Stomach (tissue), 9 donors: ENCODE measurements around the gene MPI. TPM values are rescaled to one million over a fixed set of nuclear protein-coding genes. Genes with fewer than 3 reads are reported as not detected.
A peak's percentile ranks its signal among the peaks of the same experiment; 100 is the strongest.

ENCODE experiments used
- DNase-seq, 2 donors: peaks; one replicate each; pipeline versions ENCODE4 v3.0.0 to v3.0.0-alpha.2; 2013 to 2019
- H3K27ac ChIP-seq, 5 donors: fragments of 200-600 bp in 4 of 5; sonication (generic) in 4 of 5; one replicate each; pipeline ENCODE4 v1.5.1; 2013 to 2019; ENCODE audit warnings: mild to moderate bottlenecking in 1 of 5, moderate library complexity in 1 of 5
- H3K27me3 ChIP-seq, 3 donors: fragments of 200-600 bp; sonication (generic); one replicate each; pipeline ENCODE4 v1.5.1; 2017 to 2019; ENCODE audit warnings: mixed run types in 1 of 3
- H3K36me3 ChIP-seq, 4 donors: fragments of 200-600 bp; sonication (generic); 1 replicate in 3 of 4; 2 replicates in 1 of 4; pipeline ENCODE4 v1.5.1; 2016 to 2019
- H3K4me1 ChIP-seq, 4 donors: fragments of 200-600 bp; sonication (generic); one replicate each; pipeline ENCODE4 v1.5.1; 2016 to 2019
- H3K4me3 ChIP-seq, 4 donors: fragments of 200-600 bp; sonication (generic) in 3 of 4; one replicate each; pipeline ENCODE4 v1.5.1; 2016 to 2019; ENCODE audit warnings: mild to moderate bottlenecking in 1 of 4
- H3K9me3 ChIP-seq, 4 donors: fragments of 200-600 bp; sonication (generic); one replicate each; pipeline ENCODE4 v1.5.1; 2016 to 2019
- CTCF ChIP-seq, 7 experiments: fragments of 450-650 bp in 4 of 7; fragments of 200-600 bp in 3 of 7; sonication (generic) in 3 of 7; IDR thresholded peaks; one replicate each; pipeline ENCODE4 v1.5.1; 2016 to 2019; ENCODE audit warnings: antibody characterized with exemption in 7 of 7, control low read depth in 2 of 7, mild to moderate bottlenecking in 1 of 7
- EP300 ChIP-seq: sonication (generic); formaldehyde crosslinking; IDR thresholded peaks from one replicate; pipeline ENCODE4 v1.6.1; 2017; ENCODE audit warnings: antibody characterized with exemption
- POLR2A ChIP-seq, 4 donors: fragments of 450-650 bp; IDR thresholded peaks; one replicate each; pipeline ENCODE4 v1.6.1; 2016; ENCODE audit warnings: antibody characterized with exemption in 4 of 4, control low read depth in 2 of 4, mild to moderate bottlenecking in 1 of 4, moderate library complexity in 1 of 4
- POLR2AphosphoS5 ChIP-seq, 3 donors: sonication (generic); formaldehyde crosslinking; IDR thresholded peaks; one replicate each; pipeline ENCODE4 v1.6.1; 2016; ENCODE audit warnings: antibody characterized with exemption in 3 of 3
- WGBS, 5 donors: extraction: QIAGEN DNeasy Blood & Tissue Kit in 3 of 5; methylation state at CpG; one replicate each; pipeline versions ENCODE4 v1.1.5 to v1.1.7; 2013 to 2018; 5-methylcytosine and 5-hydroxymethylcytosine counted together
- intact Hi-C: fragments of 100-400 bp; cut with DNase I; formaldehyde crosslinking; loops from one replicate; pipeline ENCODE4 v1.15.1; 2023; ENCODE audit warnings: low total_unique reads
- polyA plus RNA-seq, 3 donors: library from polyadenylated mRNA; stranded (reverse); fragments of 200-250 nt; gene quantifications; one replicate each; pipeline ENCODE4 v1.2.3, GENCODE V29; 2013
- small RNA-seq, 4 donors: library from RNA; depleted of rRNA; stranded (forward); fragments of <200 nt; gene quantifications; one replicate each; pipeline ENCODE3, GENCODE V24; 2016
- total RNA-seq, 5 donors: library from RNA; depleted of rRNA; stranded (reverse); fragments of >200 nt; gene quantifications; one replicate each; pipeline versions ENCODE4 v1.1.0 to v1.2.3, GENCODE V29; 2014 to 2016
- donor health status: healthy with polysubstance abuse.
- donor health status: Bipolar disorder and iron deficiency.
- donor health status: healthy.

The MPI gene
- total and polyA plus RNA-seq, 8 donors, result 17.0 to 35.7 (median 20.4) TPM

DNA sequence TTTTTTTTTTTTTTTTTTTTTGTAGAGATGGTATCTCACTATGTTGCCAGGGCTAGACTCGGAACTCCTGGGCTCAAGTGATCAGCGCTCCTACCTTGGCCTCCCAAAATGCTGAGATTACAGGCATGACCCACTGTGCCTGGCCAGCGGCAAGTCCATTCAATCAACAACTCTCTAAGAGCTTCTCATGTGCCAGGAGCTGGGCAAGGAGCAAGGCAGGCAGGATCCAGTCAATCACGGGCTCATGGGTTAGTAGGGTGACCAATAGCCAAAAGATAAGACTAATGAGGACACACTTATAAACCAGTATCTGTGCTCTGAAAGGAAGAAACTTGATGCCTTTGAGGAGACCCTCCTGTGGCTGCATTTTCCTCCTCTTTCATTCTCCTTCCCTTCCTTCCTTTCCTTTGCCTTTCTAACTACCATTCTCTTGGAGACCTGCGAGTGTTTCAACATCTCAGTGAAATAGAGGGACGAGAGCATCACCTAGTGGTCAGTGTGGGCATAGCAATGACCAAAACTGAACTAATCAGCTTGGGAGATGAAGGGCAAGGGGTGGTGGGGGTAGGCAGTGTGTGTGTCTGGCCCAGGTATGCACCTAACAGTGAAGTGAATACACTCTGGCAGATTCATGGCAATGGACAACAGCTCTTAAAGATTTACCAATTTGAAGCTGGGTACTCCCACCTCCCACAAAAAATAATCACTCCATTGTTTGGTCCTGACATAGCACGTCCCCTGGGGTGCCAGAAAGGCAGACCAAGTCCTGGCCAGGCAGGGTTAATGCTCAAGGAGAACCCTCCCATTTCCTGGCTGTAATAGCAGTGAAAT is 60.5 kb downstream of the MPI start:
- H3K36me3 ChIP-seq, result no peaks in the 10 kb centered on the region
- H3K9me3 ChIP-seq, result no peaks in the 10 kb centered on the region
- TF ChIP-seq CTCF (IDR thresholded peaks at IDR 0.05) (peak in 6 of 7 experiments; percentile 64 to 100 (median 96)), POLR2AphosphoS5 (IDR thresholded peaks at IDR 0.05) (peak in 2 of 3 donors; percentile 9 to 81), POLR2A (IDR thresholded peaks at IDR 0.05) (no peak), EP300 (no peak)
- 30 to 45% (median 37%) methylated on average over 7 of the region's 7 CpGs for WGBS, 5 donors
- peak; percentile 85 to 91 for DNase-seq
- H3K27me3 ChIP-seq, result peaks cover 0 to 9% (median 0%) of the 10 kb centered on the region in 3 donors
- intact Hi-C loops, result loop anchor here (5.0 kb wide), 1 partner anchor 178 kb away; no protein-coding TSS in a partner anchor
- H3K4me1 ChIP-seq, result peaks cover 10 to 25% (median 17%) of the 10 kb centered on the region in 4 donors
- no peak overlapping the region for H3K4me3 ChIP-seq
- H3K27ac ChIP-seq, result no peak overlapping the region

GRCh38 chr15:74951006-74951405 is 61.2 kb downstream of the MPI start:
- 47 to 66% (median 63%) methylated on average over 3 of the region's 3 CpGs for WGBS, 5 donors
- Histone ChIP-seq H3K36me3 (no peaks in the 10 kb centered on the region), H3K27me3 (peaks cover 0 to 13% (median 0%) of the 10 kb centered on the region in 3 donors), H3K27ac (no peak overlapping the region), H3K4me1 (peaks cover 17 to 33% (median 24%) of the 10 kb centered on the region in 4 donors), H3K9me3 (no peaks in the 10 kb centered on the region), H3K4me3 (no peak overlapping the region)
- no peak for DNase-seq
- intact Hi-C loops, result loop anchor here (5.0 kb wide), 1 partner anchor 179 kb away; no protein-coding TSS in a partner anchor
- TF ChIP-seq POLR2AphosphoS5 (IDR thresholded peaks at IDR 0.05) (no peak), CTCF (IDR thresholded peaks at IDR 0.05) (no peak), EP300 (no peak), POLR2A (IDR thresholded peaks at IDR 0.05) (no peak)

Small RNA genes within 50 kb of the gene (small RNA-seq; reads per million reads assigned to genes)
- 0 to 0.89 (median 0.47) reads per million in 4 donors for gene MIR6882

Other genes with a start within 250 kb of the MPI start
- gene EDC3, start 194.0 kb upstream of the MPI start, total RNA-seq, result 10 to 100 TPM; 12.1 to 42.6 (median 17.4) TPM
- gene EDC3, start 194.0 kb upstream of the MPI start, polyA plus RNA-seq, result 10 to 100 TPM in 2 of 3 donors, 1 to 10 TPM in 1; 8.8 to 10.5 (median 10.2) TPM
- under 1 TPM in 3 of 5 donors, not detected in 2; 0.37 to 0.58 (median 0.43) TPM for gene CYP1A1, start 164.5 kb upstream of the MPI start, total RNA-seq
- under 1 TPM in 1 of 3 donors, not detected in 2; 0.20 TPM for gene CYP1A1, start 164.5 kb upstream of the MPI start, polyA plus RNA-seq
- gene CYP1A2, start 141.2 kb upstream of the MPI start, total RNA-seq, result not detected
- not detected for gene CYP1A2, start 141.2 kb upstream of the MPI start, polyA plus RNA-seq
- gene CSK, start 108.0 kb upstream of the MPI start, total RNA-seq, result 10 to 100 TPM; 15.2 to 61.0 (median 20.7) TPM
- 10 to 100 TPM; 21.8 to 33.4 (median 26.2) TPM for gene CSK, start 108.0 kb upstream of the MPI start, polyA plus RNA-seq
- gene LMAN1L, start 77.2 kb upstream of the MPI start, total RNA-seq, result 10 to 100 TPM in 1 of 5 donors, 1 to 10 TPM in 1, not detected in 3; 5.9 to 83.5 TPM
- gene LMAN1L, start 77.2 kb upstream of the MPI start, polyA plus RNA-seq, result not detected
- 10 to 100 TPM in 2 of 5 donors, not detected in 3; 37.5 to 57.8 TPM for gene CPLX3, start 63.4 kb upstream of the MPI start, total RNA-seq
- 1 to 10 TPM in 1 of 3 donors, under 1 TPM in 1, not detected in 1; 0.61 to 1.4 TPM for gene CPLX3, start 63.4 kb upstream of the MPI start, polyA plus RNA-seq
- 100 to 1,000 TPM in 2 of 5 donors, 10 to 100 TPM in 3; 25.0 to 251 (median 50.7) TPM for gene ULK3, start 46.9 kb upstream of the MPI start, total RNA-seq
- gene ULK3, start 46.9 kb upstream of the MPI start, polyA plus RNA-seq, result 10 to 100 TPM; 19.4 to 42.4 (median 24.0) TPM
- gene SCAMP2, start 16.7 kb upstream of the MPI start, total RNA-seq, result 100 to 1,000 TPM in 2 of 5 donors, 10 to 100 TPM in 3; 30.3 to 134 (median 45.5) TPM
- gene SCAMP2, start 16.7 kb upstream of the MPI start, polyA plus RNA-seq, result 10 to 100 TPM; 16.8 to 46.0 (median 20.3) TPM
- 10 to 100 TPM; 12.3 to 85.3 (median 49.5) TPM for gene FAM219B, start 16.8 kb downstream of the MPI start, total RNA-seq
- 10 to 100 TPM; 16.9 to 35.2 (median 28.9) TPM for gene FAM219B, start 16.8 kb downstream of the MPI start, polyA plus RNA-seq
- gene COX5A, start 48.0 kb downstream of the MPI start, total RNA-seq, result 100 to 1,000 TPM in 2 of 5 donors, 10 to 100 TPM in 3; 44.0 to 156 (median 61.1) TPM
- gene COX5A, start 48.0 kb downstream of the MPI start, polyA plus RNA-seq, result 100 to 1,000 TPM; 298 to 516 (median 464) TPM
- gene RPP25, start 66.7 kb downstream of the MPI start, total RNA-seq, result 10 to 100 TPM in 1 of 5 donors, 1 to 10 TPM in 4; 2.8 to 59.4 (median 7.6) TPM
- 10 to 100 TPM in 1 of 3 donors, 1 to 10 TPM in 2; 8.7 to 10.1 (median 9.3) TPM for gene RPP25, start 66.7 kb downstream of the MPI start, polyA plus RNA-seq
- 10 to 100 TPM in 3 of 5 donors, 1 to 10 TPM in 2; 1.8 to 70.1 (median 13.4) TPM for gene SCAMP5, start 105.5 kb downstream of the MPI start, total RNA-seq
- 10 to 100 TPM in 2 of 3 donors, 1 to 10 TPM in 1; 8.8 to 12.7 (median 12.4) TPM for gene SCAMP5, start 105.5 kb downstream of the MPI start, polyA plus RNA-seq
- gene PPCDC, start 133.5 kb downstream of the MPI start, total RNA-seq, result 10 to 100 TPM in 4 of 5 donors, 1 to 10 TPM in 1; 3.2 to 74.1 (median 35.7) TPM
- 10 to 100 TPM; 19.7 to 24.6 (median 21.0) TPM for gene PPCDC, start 133.5 kb downstream of the MPI start, polyA plus RNA-seq